Activated CD4-positive, CD25-positive, alpha-beta regulatory T cell treated with anti-CD3 and anti-CD28 coated beads, Interleukin-2, amount 50 U/mL, for 16 hours (primary cell): ENCODE results near the gene PYGL.

Experiments used
- DNase-seq: peaks from one replicate; pipeline ENCODE4 v3.0.0-alpha.2; 2020; ENCODE audit warnings: low read depth, low spot score

PYGL gene

GRCh38 chr14:50874757-50875156 is 69.5 kb downstream of the PYGL start:
- DNase-seq = no peak

- DNase-seq = no peak
These were observed 72.2 kb downstream of the PYGL start, which contains the start of gene ABHD12B for GRCh38 chr14:50871914-50872732. Gene ABHD12B (plus strand): TSS chr14:50872053. CDS start chr14:50872175, 122 bp downstream.

DNA sequence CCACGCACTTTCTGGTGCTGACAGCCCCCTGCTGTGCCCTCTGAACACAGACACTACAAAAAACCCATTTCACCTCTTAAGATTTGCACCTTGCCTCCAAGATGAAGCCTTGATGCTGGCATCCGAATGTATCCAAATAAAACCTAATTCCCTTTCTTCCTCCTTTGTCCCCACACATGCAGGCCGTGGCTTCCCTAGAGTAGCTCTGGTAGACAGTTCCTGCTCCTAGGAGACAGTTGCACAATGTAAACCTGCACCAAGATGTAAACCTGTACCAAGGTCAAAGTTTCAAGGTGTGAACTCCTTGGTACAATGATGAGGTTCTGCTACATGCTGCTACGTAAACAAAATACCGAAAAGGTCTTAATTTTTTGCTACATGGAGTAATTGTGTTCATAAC is 73.1 kb downstream of the PYGL start:
- DNase-seq = no peak

DNA sequence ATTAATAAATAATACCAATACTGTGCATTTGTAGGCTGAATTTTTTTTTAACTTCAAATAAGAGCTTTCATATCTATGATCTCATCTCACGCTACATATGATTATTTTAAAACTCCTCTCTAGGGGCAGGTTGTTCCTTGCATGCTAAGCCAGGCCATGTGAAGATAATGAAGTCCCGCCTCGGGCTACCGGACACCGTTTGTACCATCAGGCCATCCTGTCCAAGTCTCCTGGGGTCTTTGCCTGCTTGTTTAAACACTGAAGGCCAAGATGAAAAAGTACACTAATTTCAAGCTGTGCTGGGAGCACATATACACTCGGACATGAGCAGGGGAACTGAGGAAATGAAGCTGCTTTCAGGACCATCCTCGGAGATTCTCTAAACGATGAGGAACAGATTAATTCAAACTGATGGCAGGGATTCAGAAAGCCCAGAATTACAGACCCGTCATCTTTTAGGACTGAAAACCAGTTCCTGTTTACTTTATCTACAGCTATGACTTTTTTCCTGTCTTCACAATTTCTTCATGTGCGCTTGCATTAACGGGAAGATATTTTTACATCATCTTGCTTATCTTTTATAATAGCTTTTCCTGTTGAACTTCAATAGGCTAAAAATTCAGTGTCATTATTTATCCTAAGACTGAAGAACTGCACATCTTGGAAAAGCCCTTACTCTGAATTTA is 78.7 kb downstream of the PYGL start:
- no peak for DNase-seq

- DNase-seq = no peak
These were observed 79.3 kb downstream of the PYGL start for GRCh38 chr14:50864946-50865345.

DNA sequence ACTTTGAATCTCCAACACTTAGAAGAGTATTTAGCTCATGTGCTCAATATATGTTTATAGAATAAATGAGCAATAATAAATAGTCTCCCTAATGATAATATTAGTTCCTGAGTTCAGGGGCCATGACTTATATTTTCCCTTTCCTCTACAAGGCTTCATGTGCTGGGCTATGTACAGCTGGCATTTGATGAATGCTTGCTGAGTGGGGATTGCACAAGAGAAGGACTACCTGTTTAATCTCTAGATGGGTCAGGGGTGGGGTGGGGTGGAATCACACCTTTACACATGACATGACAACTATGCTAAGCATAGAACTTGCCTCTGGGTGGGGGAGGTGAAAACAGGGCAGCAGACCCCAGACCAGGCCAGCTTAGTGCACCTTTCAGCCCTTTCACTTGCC is 80.0 kb downstream of the PYGL start:
- no peak for DNase-seq

GRCh38 chr14:50862036-50862570 is 82.2 kb downstream of the PYGL start:
- DNase-seq = no peak

GRCh38 chr14:50860478-50861086 is 83.7 kb downstream of the PYGL start:
- DNase-seq = peak; percentile 75

GRCh38 chr14:50859296-50859624 is 85.0 kb downstream of the PYGL start:
- DNase-seq = no peak

- no peak for DNase-seq
These were observed 87.6 kb downstream of the PYGL start for GRCh38 chr14:50856660-50857059.

- no peak for DNase-seq
These were observed 88.7 kb downstream of the PYGL start for GRCh38 chr14:50855558-50855957.
